ENCODE results near the gene TSKU. TPM values are rescaled to one million over a fixed set of nuclear protein-coding genes. Genes with fewer than 3 reads are reported as not detected.

Gene TSKU
- total RNA-seq, 2 donors from 2014 or later: 32.7 to 51.7 TPM

- ATAC-seq (no peak), DNase-seq (no peak)
- Histone ChIP-seq H3K36me3 (replicated peaks in 1 of 2; ENCODE audit: insufficient read depth in 1 of 2, low read depth in 2 of 2) (no peaks in the 10 kb centered on the region), H3K27ac (peak overlapping the region in 1 of 4 donors; percentile 42), H3K9me3 (peaks cover 0 to 4% (median 0%) of the 10 kb centered on the region in 3 donors), H3K27me3 (no peaks in the 10 kb centered on the region), H3K4me3 (no peak overlapping the region), H3K4me1 (peaks cover 60% of the 10 kb centered on the region)
- intact Hi-C loops (cut with DNase I): no loop called here
- TF ChIP-seq POLR2A (IDR thresholded peaks at IDR 0.05) (no peak), CTCF (IDR thresholded peaks at IDR 0.05) (no peak)
- 72 to 79% methylated on average over 5 to 8 of the region's 8 CpGs for WGBS, 2 donors
Measured at GRCh38 chr11:76771446-76772099, 11.6 kb upstream of the TSKU start.

- 41 to 50% methylated on average over 7 of the region's 7 CpGs for WGBS, 2 donors
- intact Hi-C loops (cut with DNase I): no loop called here
- Histone ChIP-seq H3K36me3 (replicated peaks in 1 of 2; ENCODE audit: insufficient read depth in 1 of 2, low read depth in 2 of 2) (no peaks in the 10 kb centered on the region), H3K27ac (peak overlapping the region in 2 of 4 donors; percentile 4 to 9), H3K4me3 (no peak overlapping the region), H3K9me3 (peaks cover 0 to 8% (median 0%) of the 10 kb centered on the region in 3 donors), H3K4me1 (peaks cover 60% of the 10 kb centered on the region), H3K27me3 (no peaks in the 10 kb centered on the region)
- TF ChIP-seq POLR2A (IDR thresholded peaks at IDR 0.05): no peak
- TF ChIP-seq CTCF (IDR thresholded peaks at IDR 0.05): no peak
- ATAC-seq (peak; percentile 25), DNase-seq (no peak)
Measured at GRCh38 chr11:76772100-76772782, 10.9 kb upstream of the TSKU start.

- WGBS, 2 donors: 72 to 77% methylated on average over 5 of the region's 5 CpGs
- H3K4me1 ChIP-seq: peaks cover 59% of the 10 kb centered on the region
- intact Hi-C loops (cut with DNase I): no loop called here
- no peak for DNase-seq
- no peaks in the 10 kb centered on the region for H3K27me3 ChIP-seq
- H3K4me3 ChIP-seq: no peak overlapping the region
- H3K9me3 ChIP-seq: peaks cover 0 to 14% (median 0%) of the 10 kb centered on the region in 3 donors
- H3K27ac ChIP-seq: peak overlapping the region in 2 of 4 donors; percentile 4 to 9
- H3K36me3 ChIP-seq (replicated peaks in 1 of 2; ENCODE audit: insufficient read depth in 1 of 2, low read depth in 2 of 2): no peaks in the 10 kb centered on the region
- no peak for ATAC-seq
- no peak for TF ChIP-seq POLR2A (IDR thresholded peaks at IDR 0.05)
- no peak for TF ChIP-seq CTCF (IDR thresholded peaks at IDR 0.05)
Measured at GRCh38 chr11:76772783-76773106, 10.4 kb upstream of the TSKU start.

- intact Hi-C loops (cut with DNase I): no loop called here
- TF ChIP-seq CTCF (IDR thresholded peaks at IDR 0.05): no peak
- TF ChIP-seq POLR2A (IDR thresholded peaks at IDR 0.05): no peak
- Histone ChIP-seq H3K9me3 (peaks cover 0 to 17% (median 0%) of the 10 kb centered on the region in 3 donors), H3K27ac (peak overlapping the region in 2 of 4 donors; percentile 6 to 21), H3K4me3 (no peak overlapping the region), H3K27me3 (no peaks in the 10 kb centered on the region), H3K36me3 (replicated peaks in 1 of 2; ENCODE audit: insufficient read depth in 1 of 2, low read depth in 2 of 2) (no peaks in the 10 kb centered on the region), H3K4me1 (peaks cover 49% of the 10 kb centered on the region)
- ATAC-seq (peak; percentile 48), DNase-seq (peak; percentile 43 to 83 (median 69))
- 50 to 71% methylated on average over 2 of the region's 2 CpGs for WGBS, 2 donors
Measured at GRCh38 chr11:76773921-76774361, 9.2 kb upstream of the TSKU start.
